Astrocyte (in vitro differentiated cells and primary cell): Measurements from ENCODE around the gene XPC.

ENCODE experiments used
- CTCF ChIP-seq: IDR thresholded peaks from 2 replicates; pipeline ENCODE4 v1.5.1; 2011; ENCODE audit warnings: low read depth, mild to moderate bottlenecking, inconsistent platforms, low read length, moderate library complexity; ENCODE audit not compliant: insufficient read depth
- EZH2 ChIP-seq: IDR thresholded peaks from 2 replicates; pipeline ENCODE4 v1.6.1; 2012; ENCODE audit warnings: mild to moderate bottlenecking, low read length, inconsistent platforms; ENCODE audit not compliant: insufficient read depth

- TF ChIP-seq CTCF (no peak), EZH2 (no peak)
Observed at GRCh38 chr3:14225421-14225820, 47.0 kb upstream of the XPC start.
